NCI-H2029 (cell line): Measurements from ENCODE around the gene IRF2.
A peak's percentile ranks its signal among the peaks of the same experiment; 100 is the strongest.
"Not testable (repeated sequence)": the region's sequence is repeated elsewhere in the genome, so short reads cannot be mapped to it uniquely, and the experiment has no call there.

Experiments used
- DNase-seq: peaks from one replicate; lab custom pipeline; 2025; lab: John Stamatoyannopoulos, UW

IRF2 gene

DNA sequence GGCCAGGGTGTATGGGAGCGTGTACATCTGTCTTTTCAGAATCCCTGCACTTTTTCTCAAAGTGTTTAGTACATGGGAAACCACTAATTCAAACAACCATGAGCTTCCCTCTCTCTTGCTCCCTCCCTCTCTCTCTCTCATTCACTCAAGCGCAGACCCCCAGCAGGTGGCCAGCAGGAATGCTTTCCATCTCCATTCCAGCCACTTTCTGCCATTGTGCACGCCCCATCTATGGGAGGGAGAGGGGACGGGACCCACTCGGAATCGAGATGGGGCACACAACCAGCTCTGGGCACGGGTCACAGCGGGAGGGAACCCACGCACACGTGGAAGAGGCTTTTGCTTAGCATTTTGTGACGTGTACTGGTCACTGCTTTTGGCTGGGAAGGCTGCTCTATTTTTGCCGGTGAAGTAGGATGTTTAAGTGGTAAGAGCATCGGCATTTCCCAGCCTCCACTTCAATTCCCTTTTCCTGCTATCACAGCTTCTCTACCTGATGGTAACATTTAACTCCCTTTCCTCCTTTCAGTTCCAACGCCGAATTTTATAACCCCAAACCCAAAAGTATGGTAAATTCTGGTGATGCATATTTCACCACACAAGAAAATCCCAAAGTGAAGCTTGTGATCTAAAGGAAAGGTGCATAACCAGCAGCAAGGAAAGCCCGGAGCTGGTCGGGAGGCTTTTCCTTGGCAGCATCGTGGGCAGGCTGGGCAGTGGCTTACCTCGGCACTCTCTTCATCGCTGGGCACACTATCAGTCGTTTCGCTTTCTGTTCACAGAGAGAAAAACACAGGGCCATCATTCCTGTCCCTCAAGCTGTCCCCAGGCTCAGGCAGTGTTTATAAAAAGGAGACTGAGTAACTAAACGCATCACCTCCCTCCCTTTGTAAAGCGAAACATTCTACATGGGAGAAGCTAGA is 84.1 kb downstream of the IRF2 start:
- no peak for DNase-seq

DNA sequence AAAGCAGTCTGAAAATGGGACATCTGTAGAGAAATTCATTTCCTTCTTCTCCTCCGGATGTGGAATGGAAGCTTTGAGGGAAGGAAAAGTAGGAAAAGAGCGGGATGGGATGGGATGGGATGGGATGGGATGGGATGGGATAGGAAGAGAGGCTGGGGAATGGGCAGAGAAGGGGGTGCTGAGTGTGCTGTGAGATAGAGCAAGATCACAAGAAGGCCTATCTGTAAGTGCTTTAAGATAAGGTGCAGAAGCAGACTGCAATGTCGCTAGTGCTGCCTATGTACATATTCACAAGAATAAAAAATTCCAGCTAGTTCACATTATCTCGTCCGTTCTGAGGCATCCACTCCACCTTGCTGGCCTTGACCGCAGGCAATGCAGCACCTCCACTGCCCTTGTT is 86.2 kb downstream of the IRF2 start:
- no peak for DNase-seq

DNA sequence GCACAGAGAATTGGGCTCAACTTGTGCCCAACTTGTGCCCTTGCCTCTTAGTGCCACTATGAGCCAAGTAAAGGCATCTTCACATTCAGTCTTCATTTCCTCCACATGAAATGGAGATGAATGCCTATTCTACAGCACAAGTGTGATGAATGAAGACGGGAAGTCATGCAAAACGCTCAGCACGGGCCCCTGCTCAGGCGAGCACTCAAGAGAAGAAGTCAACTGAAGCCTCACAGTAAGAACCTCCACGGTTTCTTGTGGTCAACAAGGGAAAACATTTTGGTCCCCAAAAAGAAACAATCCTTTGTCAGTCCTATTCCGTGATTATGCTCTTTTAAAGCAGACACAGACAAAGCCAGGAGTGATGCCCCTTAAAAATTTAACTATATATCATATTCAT is 87.0 kb downstream of the IRF2 start:
- no peak for DNase-seq

DNA sequence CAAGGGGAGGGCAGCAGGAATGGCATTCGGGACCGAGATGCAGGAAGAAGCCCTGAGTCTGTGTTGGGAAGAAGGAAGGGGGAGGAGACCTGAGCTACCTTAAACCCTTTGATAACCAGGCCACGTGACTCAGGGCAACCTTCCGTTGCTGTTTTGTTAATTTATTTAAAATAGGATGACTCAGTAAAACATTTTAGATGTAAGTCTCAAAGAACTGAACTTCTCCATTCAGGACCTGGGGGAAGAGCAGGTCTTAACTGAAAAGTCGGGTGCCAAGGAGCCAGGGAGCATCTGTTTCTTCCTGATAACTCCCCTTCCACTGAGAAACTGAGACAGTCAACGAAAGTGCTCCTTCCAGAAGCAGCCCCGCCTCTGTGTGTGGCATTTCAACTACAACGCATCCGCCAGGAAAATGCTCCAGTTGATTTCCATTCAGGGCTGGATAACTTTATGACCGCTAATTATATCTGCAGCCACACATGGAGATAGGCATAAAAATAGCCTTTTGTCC is 88.0 kb downstream of the IRF2 start:
- DNase-seq = no peak

DNA sequence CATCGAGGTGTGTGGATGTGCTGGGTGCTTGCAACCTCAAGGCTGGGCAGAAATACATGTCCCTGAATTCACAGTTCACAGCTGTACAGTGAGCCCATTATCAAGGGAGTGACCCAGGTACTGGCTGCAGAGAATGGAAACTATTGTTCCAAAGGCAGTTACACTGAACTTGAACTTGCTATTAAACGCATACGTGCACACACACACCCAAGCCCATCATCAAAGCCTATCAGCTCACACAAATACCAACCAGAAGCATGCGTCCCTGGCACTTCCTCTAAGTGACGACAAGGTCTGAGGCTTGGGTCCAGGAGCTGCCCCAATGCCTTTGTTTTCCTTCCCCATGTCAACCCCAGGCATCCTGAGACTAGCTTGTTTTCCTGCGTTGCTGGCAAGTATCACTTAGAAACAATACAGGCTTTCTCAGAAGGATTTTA is 88.6 kb downstream of the IRF2 start:
- DNase-seq = no peak

DNA sequence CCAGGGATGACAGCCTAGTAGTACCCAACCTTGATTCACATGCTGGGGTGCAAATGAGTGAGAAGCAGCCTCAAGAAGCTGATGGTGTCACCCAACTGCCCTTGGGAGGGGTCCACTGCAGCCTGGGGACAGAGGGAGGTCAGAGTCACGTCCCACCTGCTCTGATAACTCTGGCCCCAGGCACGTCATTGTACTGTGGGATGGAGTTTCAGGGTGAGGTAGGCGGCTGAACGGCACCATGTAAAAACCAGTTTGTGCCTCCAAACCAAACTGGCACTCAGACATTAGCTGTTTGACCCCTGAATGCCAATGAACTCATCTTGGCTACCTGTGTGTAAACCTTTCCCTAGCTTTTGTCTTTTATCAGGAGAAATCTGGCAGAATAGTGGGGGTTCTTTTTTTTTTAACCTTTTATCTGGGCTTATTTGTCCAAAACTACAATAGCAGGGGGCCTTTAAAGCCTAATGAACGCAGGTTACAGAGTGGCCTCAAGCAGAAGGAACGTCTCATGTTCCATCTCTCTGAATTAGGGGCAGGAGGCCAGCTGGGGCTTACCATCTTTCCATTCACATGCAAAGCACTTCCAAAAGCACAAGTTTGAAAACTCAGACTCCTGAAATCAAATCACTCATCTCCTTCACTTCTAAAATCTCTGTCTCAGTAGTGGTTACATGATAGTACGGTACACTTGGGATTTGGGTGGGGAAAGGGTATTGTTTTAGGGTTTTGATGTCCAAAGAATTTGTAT is 89.4 kb downstream of the IRF2 start:
- DNase-seq = no peak

DNA sequence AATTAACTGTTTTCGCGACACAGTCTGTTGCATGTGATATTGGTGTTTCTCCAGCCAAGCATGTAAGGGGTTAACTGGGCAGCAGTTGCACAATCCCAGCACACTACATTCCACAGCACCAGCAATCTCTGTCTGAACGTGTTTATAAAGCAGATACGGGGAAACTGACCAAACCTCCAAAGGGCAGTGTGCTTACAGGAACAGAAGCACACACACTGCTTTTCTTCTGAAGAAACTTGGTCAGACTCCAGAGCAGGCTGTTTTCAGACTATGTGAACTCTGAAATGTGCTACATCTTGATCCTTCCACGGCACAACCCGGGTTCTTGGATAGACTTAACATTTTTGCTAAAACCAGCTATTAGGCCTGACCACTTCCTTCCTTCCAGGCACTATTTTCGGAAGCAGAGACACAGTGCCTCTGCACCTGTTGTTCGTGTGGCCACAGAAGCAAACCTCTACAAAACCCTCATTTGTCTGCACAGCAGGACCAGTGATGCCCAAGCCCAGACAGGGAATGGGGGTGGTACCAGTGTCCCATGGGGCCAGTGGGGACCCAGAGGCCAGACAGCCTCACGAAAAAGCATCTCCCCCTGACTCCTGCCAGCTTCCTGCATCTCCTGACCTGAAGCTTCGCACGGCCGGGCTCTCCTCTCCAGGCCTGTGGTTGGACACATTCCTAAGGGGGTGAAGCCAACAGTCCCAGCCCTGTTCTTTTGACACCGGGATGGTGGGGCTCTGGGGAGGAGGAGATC is 90.1 kb downstream of the IRF2 start:
- DNase-seq = no peak

DNA sequence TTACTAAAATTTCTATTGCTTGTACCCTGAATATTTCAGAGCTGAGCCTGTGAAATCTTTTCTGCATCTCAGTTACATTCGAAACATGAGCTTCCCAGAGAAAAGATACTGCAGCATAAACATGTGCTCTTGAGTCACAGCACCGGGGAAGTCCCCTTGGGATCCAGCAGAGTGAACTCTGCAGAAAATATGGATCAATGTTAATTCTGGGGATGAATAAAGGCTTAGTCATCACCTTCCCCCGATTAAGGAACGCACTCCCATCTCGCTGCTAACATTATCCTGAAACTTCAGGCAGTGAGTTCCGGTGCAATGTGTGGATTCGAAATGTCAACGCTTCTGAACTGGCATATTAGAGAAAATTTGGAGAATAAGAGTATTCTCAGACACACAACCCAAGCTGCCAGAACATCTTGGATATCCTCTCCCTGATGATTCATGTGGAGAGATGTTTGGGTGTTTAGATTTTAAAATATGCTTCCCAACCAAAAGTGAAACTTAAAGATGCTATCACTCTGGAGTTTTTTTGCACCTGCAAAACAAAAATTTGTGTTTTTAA is 90.8 kb downstream of the IRF2 start:
- no peak for DNase-seq

DNA sequence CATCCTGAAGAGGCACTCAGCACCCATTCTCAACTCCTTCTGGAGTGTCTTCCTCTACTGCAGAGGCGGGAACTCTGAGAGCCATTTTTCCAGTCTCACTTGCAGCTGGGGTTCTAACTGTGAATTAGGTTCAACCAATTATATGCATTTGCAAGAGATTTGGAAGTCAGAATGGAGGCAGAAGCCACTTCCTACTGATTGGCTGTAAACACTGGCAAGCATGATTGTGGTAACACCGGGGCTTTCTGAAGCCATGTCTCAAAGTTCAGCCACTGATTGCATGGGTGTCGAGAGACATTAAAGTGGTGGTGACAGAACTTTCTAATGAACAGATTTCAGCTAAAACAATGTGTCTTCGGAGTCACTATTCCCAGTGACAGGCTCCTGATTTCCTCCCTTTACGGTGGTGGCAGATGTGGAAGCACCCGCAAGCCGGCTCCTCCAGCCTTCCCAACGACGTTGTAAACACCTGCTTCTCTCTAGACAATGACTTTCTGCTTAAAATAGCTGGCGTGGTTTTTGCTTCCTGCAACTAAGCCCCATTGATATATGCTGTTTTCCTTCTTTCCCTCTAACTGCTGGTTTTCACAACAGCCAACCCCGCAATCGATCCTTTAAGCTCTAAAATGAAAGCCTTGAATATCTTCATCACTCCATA is 92.0 kb downstream of the IRF2 start:
- DNase-seq = peak; percentile 30

DNA sequence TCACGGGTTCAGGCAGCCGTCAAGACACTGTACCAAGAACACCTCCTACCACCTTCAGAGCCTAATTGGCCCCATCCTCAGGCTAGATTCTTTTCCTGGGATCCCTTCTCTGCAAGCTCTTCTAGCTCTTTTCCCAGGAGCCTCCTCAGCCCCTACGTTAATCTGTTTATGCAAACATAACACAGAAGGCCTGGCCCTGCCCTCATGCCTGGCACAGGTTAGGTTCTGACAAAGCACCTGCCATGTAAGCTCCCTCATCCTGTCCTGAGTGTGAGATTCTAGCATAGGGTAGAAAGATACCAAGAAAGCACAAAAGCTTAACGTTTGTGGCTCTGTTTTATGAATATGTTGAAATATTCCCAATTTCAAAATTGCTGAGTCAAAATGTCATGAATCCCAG is 93.6 kb downstream of the IRF2 start:
- DNase-seq = no peak

DNA sequence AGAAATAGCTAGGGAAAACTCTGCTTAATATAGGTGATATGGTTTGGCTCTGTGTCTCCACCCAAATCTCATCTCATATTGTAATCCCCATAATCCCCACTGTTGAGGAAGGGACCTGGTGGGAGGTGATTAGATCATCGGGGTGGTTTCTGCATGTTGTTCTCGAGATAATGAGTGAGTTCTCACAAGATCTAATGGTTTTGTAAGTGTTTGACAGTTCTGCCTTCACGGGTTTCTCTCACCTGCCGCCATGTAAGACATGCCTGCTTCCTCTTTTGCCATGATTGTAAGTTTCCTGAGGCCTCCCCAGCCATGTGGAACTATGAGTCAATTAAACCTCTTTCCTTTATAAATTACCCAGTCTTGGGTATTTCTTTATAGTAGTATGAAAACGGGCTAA is 94.1 kb downstream of the IRF2 start:
- DNase-seq = not testable (repeated sequence)

DNA sequence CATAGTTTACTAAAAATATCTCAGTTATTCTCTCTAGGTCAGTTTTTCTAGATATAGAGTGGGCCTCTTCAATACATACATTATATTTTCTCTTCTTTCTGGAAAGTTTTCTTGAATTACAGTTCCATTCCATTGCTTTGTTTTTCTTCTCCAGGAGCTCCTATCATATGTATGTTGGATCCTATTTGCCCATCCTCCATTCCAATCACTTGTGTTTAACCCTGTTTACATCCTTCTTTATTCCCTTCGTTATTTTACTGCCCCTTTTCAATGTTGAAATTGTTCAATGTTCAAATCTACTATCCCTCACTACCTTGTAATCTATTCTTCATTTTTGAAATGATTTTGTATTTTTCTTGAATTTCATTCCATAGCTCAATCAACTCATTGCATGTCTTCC is 97.4 kb downstream of the IRF2 start:
- DNase-seq = no peak

DNA sequence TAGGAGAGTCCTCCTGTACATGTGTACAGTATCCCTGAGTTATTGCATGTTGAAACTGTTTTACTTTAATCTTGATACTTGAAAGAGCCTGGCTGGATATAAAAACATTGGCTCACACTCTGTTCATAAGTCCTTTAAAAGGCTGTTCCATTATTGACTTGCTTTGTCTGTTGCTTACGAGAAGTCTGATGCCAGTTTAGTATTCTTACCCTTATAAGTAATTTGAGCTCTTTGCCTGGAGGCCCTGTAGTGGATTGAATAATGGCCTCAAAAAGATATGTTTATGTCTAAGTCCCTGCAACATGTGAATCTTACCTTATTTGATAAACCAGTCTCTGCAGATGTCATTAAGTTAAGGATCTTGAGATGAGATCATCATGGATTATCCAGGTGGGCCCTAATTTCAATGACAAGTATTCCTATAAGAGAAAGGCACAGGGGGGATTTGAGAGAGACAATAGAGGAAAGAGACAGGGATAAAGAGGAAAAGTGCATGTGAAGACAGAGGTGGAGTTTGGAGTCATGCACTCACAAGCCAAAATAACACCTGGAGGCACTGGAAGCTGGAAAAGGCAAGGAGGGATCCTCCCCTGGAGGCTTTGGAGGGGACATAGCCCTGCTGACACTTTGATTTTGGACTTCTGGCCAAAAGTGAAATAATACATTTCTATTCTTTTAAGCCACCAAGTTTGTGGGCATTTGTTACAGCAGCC is 98.1 kb downstream of the IRF2 start:
- DNase-seq = no peak

DNA sequence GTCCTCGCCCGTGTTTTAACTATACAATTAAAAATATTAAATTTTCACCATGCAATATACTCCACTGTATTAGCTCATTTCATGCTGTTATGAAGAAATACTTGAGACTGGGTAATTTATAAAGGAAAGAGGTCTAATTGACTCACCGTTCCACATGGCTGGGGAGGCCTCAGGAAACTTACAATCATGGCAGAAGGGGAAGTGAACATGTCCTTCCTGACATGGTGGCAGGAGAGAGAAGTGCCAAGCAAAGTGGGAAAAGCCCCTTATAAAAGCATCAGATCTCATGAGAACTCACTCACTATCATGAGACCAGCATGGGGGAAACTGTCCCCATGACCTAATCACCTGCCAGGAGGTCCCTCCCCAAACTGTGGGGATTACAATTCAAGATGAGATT is 98.7 kb downstream of the IRF2 start:
- not testable (repeated sequence) for DNase-seq

DNA sequence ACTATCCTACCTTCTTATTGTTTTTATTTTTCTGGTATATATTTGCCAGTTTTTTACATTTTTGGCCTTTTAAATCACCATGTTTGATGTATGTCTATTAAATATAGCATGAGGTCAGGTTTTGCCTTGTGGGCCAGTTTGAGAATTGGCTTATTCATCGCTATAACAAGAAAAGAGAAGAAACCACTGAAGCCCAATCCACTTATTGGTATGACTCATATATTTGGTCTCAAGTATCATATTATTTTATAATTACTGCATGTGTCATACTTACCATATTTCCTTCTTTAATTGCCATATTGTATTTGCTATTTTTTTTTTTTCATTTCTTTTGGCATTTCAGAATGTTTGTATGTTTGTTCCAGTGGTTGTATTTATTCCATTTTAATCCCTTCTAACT is 99.3 kb downstream of the IRF2 start:
- DNase-seq = no peak

DNA sequence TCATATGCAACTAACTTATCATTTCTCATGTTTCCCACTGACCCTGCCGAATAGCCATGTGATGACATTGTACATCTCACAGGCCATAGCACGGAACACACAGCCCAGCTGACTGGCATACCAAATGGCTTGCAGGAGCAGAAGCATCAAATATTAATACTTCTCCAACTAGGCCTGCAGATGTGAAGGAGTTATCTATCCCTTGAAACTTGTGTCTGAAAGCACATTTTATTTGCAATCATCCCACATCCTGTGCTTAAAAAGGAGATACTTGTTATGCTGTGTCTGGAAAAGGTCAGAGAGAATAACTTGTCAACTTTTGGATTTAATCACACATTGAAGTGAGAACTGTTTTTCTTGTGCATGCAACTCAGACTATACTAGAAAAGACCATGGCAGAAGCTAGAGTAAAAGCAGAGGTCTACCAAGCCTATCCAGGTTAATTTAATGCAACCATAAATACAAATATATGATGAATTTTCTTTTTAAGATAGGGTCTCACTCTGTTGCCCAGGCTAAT is 100.4 kb downstream of the IRF2 start:
- DNase-seq = no peak

DNA sequence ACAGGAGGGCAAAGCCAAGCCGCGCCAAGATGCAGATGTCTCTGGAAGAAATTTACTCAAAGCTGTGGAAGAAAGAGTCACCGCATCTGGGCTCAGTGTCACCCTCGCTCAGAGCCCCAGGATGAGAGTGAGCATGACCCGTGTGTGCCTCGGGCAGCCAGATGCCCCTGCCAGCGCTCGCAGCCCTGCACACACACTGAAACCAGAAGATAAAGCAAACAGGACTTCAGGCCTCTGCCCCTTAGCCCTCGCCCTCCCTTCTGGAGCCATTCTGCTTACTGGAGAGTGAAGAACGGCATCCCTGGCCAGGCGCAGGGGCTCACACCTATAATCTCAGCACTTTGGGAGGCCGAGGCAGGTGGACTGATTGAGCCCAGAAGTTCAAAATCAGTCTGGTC is 103.0 kb downstream of the IRF2 start:
- no peak for DNase-seq

DNA sequence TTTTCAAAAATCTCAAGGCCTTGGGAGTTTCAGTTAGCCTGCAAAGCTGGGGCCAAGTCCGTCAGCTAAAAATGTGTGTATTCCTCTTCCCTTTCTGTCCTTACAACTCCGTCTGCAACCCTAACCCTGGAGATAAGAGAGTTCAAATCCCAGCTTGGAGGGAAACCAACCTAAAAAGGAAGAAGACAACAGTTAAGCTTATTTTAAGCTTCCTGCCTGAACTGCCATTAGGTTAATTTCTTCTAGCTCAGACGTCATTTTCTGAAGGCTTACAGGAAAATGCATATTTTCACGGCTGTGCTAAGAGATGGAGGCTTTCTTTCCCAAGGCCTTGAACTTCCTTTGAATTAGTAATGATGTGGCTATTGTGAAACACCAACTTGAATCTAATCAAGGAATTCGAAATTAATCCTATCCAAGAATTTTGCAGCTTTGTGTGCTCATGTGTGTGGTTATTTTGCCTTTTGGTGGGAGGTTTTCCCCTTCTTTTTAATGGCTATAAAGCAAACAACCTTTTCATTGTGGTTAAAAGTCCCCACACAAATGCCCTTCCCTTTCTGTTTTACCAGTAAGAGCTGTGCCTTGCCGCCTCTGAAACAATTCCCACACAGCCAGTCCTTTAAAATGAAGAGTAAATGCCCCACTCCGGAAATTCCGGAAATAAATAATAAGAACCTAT is 103.5 kb downstream of the IRF2 start:
- no peak for DNase-seq

DNA sequence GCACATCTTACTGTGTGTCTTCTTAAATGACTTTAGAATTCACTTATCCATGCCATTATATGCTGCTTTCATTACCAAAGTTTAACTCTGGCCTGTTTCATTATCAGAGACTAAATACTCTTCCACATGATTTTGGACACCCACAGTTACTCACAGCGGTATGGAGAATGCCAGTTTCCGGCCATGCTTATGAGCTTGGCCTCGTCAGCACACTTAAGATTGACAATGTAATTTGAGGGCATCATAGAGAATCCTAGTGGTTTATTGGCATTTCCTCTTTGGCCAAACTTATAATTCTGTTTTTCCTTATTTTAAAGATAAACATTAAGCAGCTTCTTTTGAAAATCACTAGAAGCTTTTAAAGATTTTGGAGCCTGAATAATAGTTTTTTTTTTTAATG is 104.5 kb downstream of the IRF2 start:
- DNase-seq = no peak

DNA sequence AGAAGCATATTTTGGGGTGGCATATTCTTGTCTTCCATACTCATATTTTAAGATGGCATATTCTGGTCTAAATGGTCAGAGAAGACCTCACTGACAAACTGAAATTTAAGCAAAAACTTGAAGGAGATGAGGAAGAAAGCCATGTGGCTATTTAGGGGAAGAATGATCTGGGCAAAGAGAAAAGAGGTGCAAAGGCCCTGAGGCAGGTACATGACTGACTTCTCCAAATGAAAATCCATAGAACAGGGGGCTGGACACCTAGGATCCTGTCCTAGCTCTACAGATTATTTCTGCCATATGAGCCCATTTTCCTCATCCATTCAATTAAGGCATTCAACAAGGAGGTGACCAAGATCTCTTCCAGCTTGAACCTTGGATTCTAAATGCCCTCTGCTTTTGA is 105.6 kb downstream of the IRF2 start:
- no peak for DNase-seq
